ENCODE measurements around the gene NIPAL1. TPM values are rescaled to one million over a fixed set of nuclear protein-coding genes. Genes with fewer than 3 reads are reported as not detected.

Gene NIPAL1
- polyA plus RNA-seq, 1 donor from 2014 or later, result 0.85 TPM

DNA sequence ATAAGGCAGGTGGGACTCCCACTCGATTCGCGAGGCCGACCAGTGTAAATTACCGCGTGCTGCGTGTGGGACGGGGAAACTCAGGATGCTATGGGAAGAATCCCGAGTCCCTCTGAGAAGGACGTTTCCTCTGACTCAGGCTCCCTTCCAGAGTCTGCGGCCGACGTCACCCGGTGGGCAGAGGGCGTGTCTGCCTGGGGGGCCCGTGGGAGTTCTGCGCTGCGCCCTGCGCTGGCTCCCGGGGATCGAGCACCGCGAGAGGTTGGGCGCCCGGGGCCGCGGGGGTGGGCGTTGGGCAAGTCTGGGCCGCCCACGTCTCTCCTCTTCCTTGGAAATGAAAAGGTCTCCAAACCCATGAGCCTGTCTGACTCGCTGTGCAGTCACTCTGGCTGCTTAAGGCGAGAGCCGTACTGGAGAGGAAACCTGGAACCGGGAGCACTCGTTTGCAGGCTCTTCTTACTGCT, 568 bp downstream of the NIPAL1 start:
- Histone ChIP-seq H3K4me3 (ENCODE audit: low read length) (peak overlapping the region; percentile 88), H4K20me1 (ENCODE audit: insufficient read depth) (no peaks in the 10 kb centered on the region), H3K79me2 (replicated peaks; ENCODE audit: insufficient read depth, low read length) (no peaks in the 10 kb centered on the region), H3K4me2 (ENCODE audit: low read length) (peak overlapping the region; percentile 91), H3K27me3 (ENCODE audit: insufficient read depth, low read depth, low read length) (peaks cover 32% of the 10 kb centered on the region), H3K9me2 (ENCODE audit: insufficient read depth, low read length) (no peaks in the 10 kb centered on the region), H3K36me3 (ENCODE audit: insufficient read depth, low read length) (no peaks in the 10 kb centered on the region), H3K9me3 (ENCODE audit: low read length) (no peaks in the 10 kb centered on the region), H3K27ac (ENCODE audit: low read length) (no peak overlapping the region), H3K9ac (ENCODE audit: low read length) (peak overlapping the region; percentile 50), H3F3A (ENCODE audit: insufficient read depth, low read length, poor library complexity, severe bottlenecking) (no peaks in the 10 kb centered on the region), H2AFZ (ENCODE audit: low read depth, low read length) (peak overlapping the region; percentile 73)
- peak; percentile 30 for TF ChIP-seq MXI1 (conservative IDR thresholded peaks at IDR 0.05; ENCODE audit: poor library complexity, severe bottlenecking)
- TF ChIP-seq, protein P1, sequence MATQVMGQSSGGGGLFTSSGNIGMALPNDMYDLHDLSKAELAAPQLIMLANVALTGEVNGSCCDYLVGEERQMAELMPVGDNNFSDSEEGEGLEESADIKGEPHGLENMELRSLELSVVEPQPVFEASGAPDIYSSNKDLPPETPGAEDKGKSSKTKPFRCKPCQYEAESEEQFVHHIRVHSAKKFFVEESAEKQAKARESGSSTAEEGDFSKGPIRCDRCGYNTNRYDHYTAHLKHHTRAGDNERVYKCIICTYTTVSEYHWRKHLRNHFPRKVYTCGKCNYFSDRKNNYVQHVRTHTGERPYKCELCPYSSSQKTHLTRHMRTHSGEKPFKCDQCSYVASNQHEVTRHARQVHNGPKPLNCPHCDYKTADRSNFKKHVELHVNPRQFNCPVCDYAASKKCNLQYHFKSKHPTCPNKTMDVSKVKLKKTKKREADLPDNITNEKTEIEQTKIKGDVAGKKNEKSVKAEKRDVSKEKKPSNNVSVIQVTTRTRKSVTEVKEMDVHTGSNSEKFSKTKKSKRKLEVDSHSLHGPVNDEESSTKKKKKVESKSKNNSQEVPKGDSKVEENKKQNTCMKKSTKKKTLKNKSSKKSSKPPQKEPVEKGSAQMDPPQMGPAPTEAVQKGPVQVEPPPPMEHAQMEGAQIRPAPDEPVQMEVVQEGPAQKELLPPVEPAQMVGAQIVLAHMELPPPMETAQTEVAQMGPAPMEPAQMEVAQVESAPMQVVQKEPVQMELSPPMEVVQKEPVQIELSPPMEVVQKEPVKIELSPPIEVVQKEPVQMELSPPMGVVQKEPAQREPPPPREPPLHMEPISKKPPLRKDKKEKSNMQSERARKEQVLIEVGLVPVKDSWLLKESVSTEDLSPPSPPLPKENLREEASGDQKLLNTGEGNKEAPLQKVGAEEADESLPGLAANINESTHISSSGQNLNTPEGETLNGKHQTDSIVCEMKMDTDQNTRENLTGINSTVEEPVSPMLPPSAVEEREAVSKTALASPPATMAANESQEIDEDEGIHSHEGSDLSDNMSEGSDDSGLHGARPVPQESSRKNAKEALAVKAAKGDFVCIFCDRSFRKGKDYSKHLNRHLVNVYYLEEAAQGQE (IDR thresholded peaks at IDR 0.05; ENCODE audit: borderline replicate concordance), result peak; percentile 41
- no peak for TF ChIP-seq EP300 (conservative IDR thresholded peaks at IDR 0.05; ENCODE audit: poor library complexity, severe bottlenecking)

- no peak overlapping the region for H3K4me2 ChIP-seq (ENCODE audit: low read length)
- H2AFZ ChIP-seq (ENCODE audit: low read depth, low read length), result no peak overlapping the region
- H3K4me3 ChIP-seq (ENCODE audit: low read length), result no peak overlapping the region
- no peaks in the 10 kb centered on the region for H3F3A ChIP-seq (ENCODE audit: insufficient read depth, low read length, poor library complexity, severe bottlenecking)
- no peaks in the 10 kb centered on the region for H3K79me2 ChIP-seq (replicated peaks; ENCODE audit: insufficient read depth, low read length)
- H3K27ac ChIP-seq (ENCODE audit: low read length), result no peak overlapping the region
- H3K9ac ChIP-seq (ENCODE audit: low read length), result no peak overlapping the region
- no peaks in the 10 kb centered on the region for H3K9me3 ChIP-seq (ENCODE audit: low read length)
- no peaks in the 10 kb centered on the region for H4K20me1 ChIP-seq (ENCODE audit: insufficient read depth)
- no peaks in the 10 kb centered on the region for H3K9me2 ChIP-seq (ENCODE audit: insufficient read depth, low read length)
- TF ChIP-seq CTCF (IDR thresholded peaks at IDR 0.05; ENCODE audit: poor library complexity, severe bottlenecking) (no peak), RAD21 (conservative IDR thresholded peaks at IDR 0.05) (no peak), EP300 (conservative IDR thresholded peaks at IDR 0.05; ENCODE audit: poor library complexity, severe bottlenecking) (no peak), MXI1 (conservative IDR thresholded peaks at IDR 0.05; ENCODE audit: poor library complexity, severe bottlenecking) (no peak), EZH2 (IDR thresholded peaks at IDR 0.05; ENCODE audit: borderline replicate concordance, insufficient read depth, low read length, poor library complexity, severe bottlenecking) (no peak), POLR2AphosphoS5 (IDR thresholded peaks at IDR 0.05) (no peak)
- TF ChIP-seq, protein P1 (IDR thresholded peaks at IDR 0.05; ENCODE audit: borderline replicate concordance), result no peak
- H3K36me3 ChIP-seq (ENCODE audit: insufficient read depth, low read length), result no peaks in the 10 kb centered on the region
- peaks cover 32% of the 10 kb centered on the region for H3K27me3 ChIP-seq (ENCODE audit: insufficient read depth, low read depth, low read length)
Measured at GRCh38 chr4:48018112-48018511, 1.5 kb downstream of the NIPAL1 start.

Measured in neural cell (in vitro differentiated cells).